H9 (cell line): ENCODE data around the gene PTP4A2. TPM values are rescaled to one million over a fixed set of nuclear protein-coding genes. Genes with fewer than 3 reads are reported as not detected.

Experiments used
- DNase-seq: peaks from one replicate; pipeline ENCODE4 v3.0.0-alpha.2; 2017
- H2AFZ ChIP-seq: one replicate; pipeline ENCODE4 v1.6.1; 2013; ENCODE audit warnings: mild to moderate bottlenecking, low read length, control low read depth, moderate library complexity
- H2AK5ac ChIP-seq: 2 replicates; pipeline ENCODE4 v1.6.1; 2013; ENCODE audit warnings: low read length, control low read depth, mixed read lengths; ENCODE audit not compliant: insufficient read length
- H2BK120ac ChIP-seq: one replicate; pipeline ENCODE4 v1.6.1; 2013; ENCODE audit warnings: low read depth, mild to moderate bottlenecking, low read length, control low read depth, inconsistent platforms; ENCODE audit not compliant: poor library complexity, severe bottlenecking
- H2BK12ac ChIP-seq: 2 replicates; pipeline ENCODE4 v1.6.1; 2013; ENCODE audit warnings: low read length, control low read depth, mixed read lengths, low read depth; ENCODE audit not compliant: insufficient read length
- H2BK15ac ChIP-seq: 2 replicates; pipeline ENCODE4 v1.6.1; 2013; ENCODE audit warnings: low read depth, low read length, control low read depth
- H2BK20ac ChIP-seq: one replicate; pipeline ENCODE4 v1.6.1; 2013; ENCODE audit warnings: low read depth, mild to moderate bottlenecking, low read length, control low read depth, inconsistent platforms; ENCODE audit not compliant: poor library complexity, severe bottlenecking
- H2BK5ac ChIP-seq: 2 replicates; pipeline ENCODE4 v1.6.1; 2013; ENCODE audit warnings: low read length, control low read depth, mixed read lengths; ENCODE audit not compliant: insufficient read length
- H3K14ac ChIP-seq: 2 replicates; pipeline ENCODE4 v1.6.1; 2013; ENCODE audit warnings: low read length, control low read depth; ENCODE audit not compliant: insufficient read depth
- H3K18ac ChIP-seq: 2 replicates; pipeline ENCODE4 v1.6.1; 2013; ENCODE audit warnings: low read depth, mild to moderate bottlenecking, mixed read lengths, low read length, control low read depth; ENCODE audit not compliant: insufficient read length
- H3K23ac ChIP-seq: 2 replicates; pipeline ENCODE4 v1.6.1; 2013; ENCODE audit warnings: low read length, control low read depth, mixed read lengths, low read depth; ENCODE audit not compliant: insufficient read length
- H3K23me2 ChIP-seq: 2 replicates; pipeline ENCODE4 v1.6.1; 2013; ENCODE audit warnings: low read depth, mild to moderate bottlenecking, mixed read lengths, low read length, control low read depth; ENCODE audit not compliant: insufficient read length, poor library complexity, severe bottlenecking
- H3K27ac ChIP-seq: 2 replicates; pipeline ENCODE4 v1.5.1; 2013; ENCODE audit warnings: low read length, control low read depth, mixed read lengths, low read depth; ENCODE audit not compliant: insufficient read length
- H3K27me3 ChIP-seq: 2 replicates; pipeline ENCODE4 v1.6.1; 2013; ENCODE audit warnings: low read length, control low read depth, inconsistent platforms; ENCODE audit not compliant: insufficient read depth
- H3K4ac ChIP-seq: 2 replicates; pipeline ENCODE4 v1.6.1; 2013; ENCODE audit warnings: low read depth, mild to moderate bottlenecking, control low read depth, inconsistent platforms, low read length, moderate library complexity
- H3K4me1 ChIP-seq: 2 replicates; pipeline ENCODE4 v1.6.1; 2013; ENCODE audit warnings: low read length, control low read depth, inconsistent platforms; ENCODE audit not compliant: insufficient read depth
- H3K4me2 ChIP-seq: 2 replicates; pipeline ENCODE4 v1.6.1; 2013; ENCODE audit warnings: low read length, control low read depth, mixed read lengths; ENCODE audit not compliant: insufficient read length, insufficient read depth
- H3K56ac ChIP-seq: 2 replicates; pipeline ENCODE4 v1.6.1; 2013; ENCODE audit warnings: low read depth, mild to moderate bottlenecking, mixed read lengths, low read length, control low read depth; ENCODE audit not compliant: insufficient read length
- H3K79me1 ChIP-seq: 2 replicates; pipeline ENCODE4 v1.6.1; 2013; ENCODE audit warnings: low read depth, mild to moderate bottlenecking, moderate library complexity, low read length, control low read depth, inconsistent platforms; ENCODE audit not compliant: insufficient read depth, poor library complexity, severe bottlenecking
- H3K79me2 ChIP-seq: 2 replicates; pipeline ENCODE4 v1.6.1; 2013; ENCODE audit warnings: low read length, control low read depth, inconsistent platforms; ENCODE audit not compliant: insufficient read depth
- H3K9ac ChIP-seq: 2 replicates; pipeline ENCODE4 v1.6.1; 2013; ENCODE audit warnings: low read length, control low read depth, mixed read lengths; ENCODE audit not compliant: insufficient read length; ENCODE audit errors: extremely low read depth
- H3K9me3 ChIP-seq: one replicate; pipeline ENCODE4 v1.6.1; 2013; ENCODE audit warnings: low read depth, low read length, inconsistent platforms; ENCODE audit not compliant: control insufficient read depth
- H3T11ph ChIP-seq: one replicate; pipeline ENCODE4 v1.6.1; 2013; ENCODE audit warnings: mild to moderate bottlenecking, low read length, control low read depth, inconsistent platforms
- H4K20me1 ChIP-seq: one replicate; pipeline ENCODE4 v1.6.1; 2013; ENCODE audit not compliant: control insufficient read depth, insufficient read length, insufficient read depth
- H4K5ac ChIP-seq: 2 replicates; pipeline ENCODE4 v1.6.1; 2013; ENCODE audit warnings: low read depth, mild to moderate bottlenecking, mixed read lengths, low read length, control low read depth; ENCODE audit not compliant: insufficient read length
- H4K8ac ChIP-seq: replicated peaks from 2 replicates; pipeline ENCODE4 v1.6.1; 2013; ENCODE audit warnings: low read length, control low read depth, mixed read lengths, low read depth; ENCODE audit not compliant: insufficient read length
- H4K91ac ChIP-seq: 2 replicates; pipeline ENCODE4 v1.6.1; 2013; ENCODE audit warnings: low read depth, mild to moderate bottlenecking, moderate library complexity, mixed read lengths, low read length, control low read depth; ENCODE audit not compliant: insufficient read length
- H3K27ac Mint-ChIP-seq, 3 experiments: 2 replicates in 2 of 3; 3 replicates in 1 of 3; pipeline ENCODE4 v1.8.0; 2020 to 2021; ENCODE audit warnings: mixed read lengths in 3 of 3, mild to moderate bottlenecking in 1 of 3, moderate library complexity in 1 of 3
- H3K27me3 Mint-ChIP-seq: 2 replicates; pipeline ENCODE4 v1.8.0; 2021; ENCODE audit warnings: low read depth, mild to moderate bottlenecking, moderate library complexity, mixed read lengths
- H3K36me3 Mint-ChIP-seq, 3 experiments: 2 replicates in 2 of 3; 3 replicates in 1 of 3; pipeline ENCODE4 v1.8.0; 2020 to 2021; ENCODE audit warnings: low read depth in 3 of 3, mixed read lengths in 3 of 3; ENCODE audit not compliant: insufficient read depth in 1 of 3
- H3K4me1 Mint-ChIP-seq, 2 experiments: 2 replicates each; pipeline ENCODE4 v1.8.0; 2020; ENCODE audit warnings: mixed read lengths in 2 of 2
- H3K4me3 Mint-ChIP-seq, 2 experiments: 2 replicates in 1 of 2; 3 replicates in 1 of 2; pipeline ENCODE4 v1.8.0; 2020 to 2021; ENCODE audit warnings: mild to moderate bottlenecking in 2 of 2, mixed read lengths in 2 of 2, moderate library complexity in 1 of 2
- H3K9me3 Mint-ChIP-seq, 2 experiments: 2 replicates in 1 of 2; 3 replicates in 1 of 2; pipeline ENCODE4 v1.8.0; 2020; ENCODE audit warnings: mild to moderate bottlenecking in 2 of 2, mixed read lengths in 2 of 2, moderate library complexity in 1 of 2
- WGBS: extraction: QIAGEN DNeasy Blood & Tissue Kit; methylation state at CpG from one replicate; pipeline ENCODE4 v1.1.7; 2013; ENCODE audit warnings: missing lambda C conversion rate, low lambda C conversion rate, mixed read lengths; ENCODE audit not compliant: insufficient read length; ENCODE audit errors: extremely low coverage; 5-methylcytosine and 5-hydroxymethylcytosine counted together
- total RNA-seq: library from RNA; stranded (reverse); gene quantifications from 2 replicates; pipeline ENCODE4 v1.2.1, GENCODE V29; 2021
- TF ChIP-seq, protein P1 (sequence below): fragments of 200-600 bp; sonication (generic); conservative IDR thresholded peaks from 3 replicates; pipeline ENCODE4 v1.8.0; 2021; ENCODE audit warnings: antibody characterized with exemption, mild to moderate bottlenecking

The PTP4A2 gene
- total RNA-seq, 1 experiment from 2014 or later: 192 TPM

DNA sequence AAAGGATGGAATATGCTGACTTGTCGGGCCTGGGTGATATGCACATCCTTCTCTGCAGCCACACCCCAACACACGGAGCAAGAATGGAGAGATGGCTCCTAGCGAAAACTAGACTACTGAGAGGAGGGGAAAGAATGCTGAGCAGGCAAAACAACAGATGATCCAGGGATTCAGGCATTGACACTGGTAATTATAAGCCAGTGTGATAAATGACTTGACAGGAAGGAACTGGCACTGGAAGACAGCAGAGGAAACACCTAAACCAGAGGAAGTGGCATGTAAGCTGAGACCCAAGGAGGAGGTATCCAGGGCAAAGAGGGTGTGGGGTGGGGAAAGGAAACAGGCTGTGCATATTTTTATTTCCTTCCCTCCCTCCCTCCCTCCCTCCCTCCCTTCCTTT lies 43.8 kb upstream of the PTP4A2 start:
- H3K79me2 ChIP-seq: no peaks in the 10 kb centered on the region
- H3K18ac ChIP-seq: no peak overlapping the region
- no CpG with 5 or more reads among the region's 3 CpGs for WGBS
- H3K27ac Mint-ChIP-seq: no peak overlapping the region
- H4K8ac ChIP-seq: no peak overlapping the region
- H2BK120ac ChIP-seq: no peak overlapping the region
- H2BK20ac ChIP-seq: no peak overlapping the region
- H3K79me1 ChIP-seq: no peaks in the 10 kb centered on the region
- no peaks in the 10 kb centered on the region; a peak in 2 of 5 replicates for H3K9me3 Mint-ChIP-seq
- no peak overlapping the region for H3K23ac ChIP-seq
- H3K27ac ChIP-seq: no peak overlapping the region
- no peaks in the 10 kb centered on the region for H3K27me3 ChIP-seq
- H3K14ac ChIP-seq: no peak overlapping the region
- H3K36me3 Mint-ChIP-seq: no peaks in the 10 kb centered on the region; a peak in 1 of 7 replicates
- no peak for DNase-seq
- no peaks in the 10 kb centered on the region for H4K20me1 ChIP-seq
- H2BK12ac ChIP-seq: no peak overlapping the region
- H3K56ac ChIP-seq: no peak overlapping the region
- H2AK5ac ChIP-seq: no peak overlapping the region
- H4K91ac ChIP-seq: no peak overlapping the region
- peaks cover 18 to 24% of the 10 kb centered on the region in 2 experiments for H3K4me1 Mint-ChIP-seq
- no peak overlapping the region for H3T11ph ChIP-seq
- H2BK5ac ChIP-seq: no peak overlapping the region
- H2BK15ac ChIP-seq: no peak overlapping the region
- H3K9ac ChIP-seq: no peak overlapping the region
- no peak overlapping the region for H3K4ac ChIP-seq
- H3K4me2 ChIP-seq: no peak overlapping the region
- H3K4me3 Mint-ChIP-seq: no peak overlapping the region
- TF ChIP-seq, protein P1, sequence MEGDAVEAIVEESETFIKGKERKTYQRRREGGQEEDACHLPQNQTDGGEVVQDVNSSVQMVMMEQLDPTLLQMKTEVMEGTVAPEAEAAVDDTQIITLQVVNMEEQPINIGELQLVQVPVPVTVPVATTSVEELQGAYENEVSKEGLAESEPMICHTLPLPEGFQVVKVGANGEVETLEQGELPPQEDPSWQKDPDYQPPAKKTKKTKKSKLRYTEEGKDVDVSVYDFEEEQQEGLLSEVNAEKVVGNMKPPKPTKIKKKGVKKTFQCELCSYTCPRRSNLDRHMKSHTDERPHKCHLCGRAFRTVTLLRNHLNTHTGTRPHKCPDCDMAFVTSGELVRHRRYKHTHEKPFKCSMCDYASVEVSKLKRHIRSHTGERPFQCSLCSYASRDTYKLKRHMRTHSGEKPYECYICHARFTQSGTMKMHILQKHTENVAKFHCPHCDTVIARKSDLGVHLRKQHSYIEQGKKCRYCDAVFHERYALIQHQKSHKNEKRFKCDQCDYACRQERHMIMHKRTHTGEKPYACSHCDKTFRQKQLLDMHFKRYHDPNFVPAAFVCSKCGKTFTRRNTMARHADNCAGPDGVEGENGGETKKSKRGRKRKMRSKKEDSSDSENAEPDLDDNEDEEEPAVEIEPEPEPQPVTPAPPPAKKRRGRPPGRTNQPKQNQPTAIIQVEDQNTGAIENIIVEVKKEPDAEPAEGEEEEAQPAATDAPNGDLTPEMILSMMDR: no peak
- H2AFZ ChIP-seq: no peak overlapping the region
- no peaks in the 10 kb centered on the region for H3K27me3 Mint-ChIP-seq
- no peaks in the 10 kb centered on the region for H3K9me3 ChIP-seq
- no peaks in the 10 kb centered on the region; the same call in 1 of the 2 replicates for H3K4me1 ChIP-seq
- no peaks in the 10 kb centered on the region for H3K23me2 ChIP-seq
- no peak overlapping the region for H4K5ac ChIP-seq
